ENCODE measurements around the gene DNMT3L.
"Not testable (repeated sequence)": the region's sequence is repeated elsewhere in the genome, so short reads cannot be mapped to it uniquely, and the experiment has no call there.

DNMT3L gene

GRCh38 chr21:44241281-44241680 is 20.4 kb downstream of the DNMT3L start:
- not testable (repeated sequence) for DNase-seq

GRCh38 chr21:44240842-44241241 is 20.9 kb downstream of the DNMT3L start, which contains the start of gene ICOSLG:
ICOSLG (minus strand) TSS chr21:44240943; CDS start chr21:44240817, 126 bp downstream.
- not testable (repeated sequence) for DNase-seq

- not testable (repeated sequence) for DNase-seq
Observed at GRCh38 chr21:44240353-44240752, 21.3 kb downstream of the DNMT3L start.

GRCh38 chr21:44229561-44229960 is 32.1 kb downstream of the DNMT3L start:
- DNase-seq = not testable (repeated sequence)

- DNase-seq = not testable (repeated sequence)
Observed at GRCh38 chr21:44228109-44228508, 33.6 kb downstream of the DNMT3L start.

- DNase-seq = not testable (repeated sequence)
Observed at GRCh38 chr21:44227614-44228013, 34.1 kb downstream of the DNMT3L start.

- not testable (repeated sequence) for DNase-seq
Observed at GRCh38 chr21:44225605-44226004, 36.1 kb downstream of the DNMT3L start.

GRCh38 chr21:44223334-44223733 is 38.4 kb downstream of the DNMT3L start:
- DNase-seq = not testable (repeated sequence)

- not testable (repeated sequence) for DNase-seq
Observed at GRCh38 chr21:44220674-44221073, 41.0 kb downstream of the DNMT3L start.

GRCh38 chr21:44218461-44218860 is 43.2 kb downstream of the DNMT3L start:
- not testable (repeated sequence) for DNase-seq

- not testable (repeated sequence) for DNase-seq
Observed at GRCh38 chr21:44211978-44212377, 49.7 kb downstream of the DNMT3L start.

GRCh38 chr21:44211574-44211973 is 50.1 kb downstream of the DNMT3L start:
- DNase-seq = not testable (repeated sequence)

GRCh38 chr21:44207860-44208646 is 53.6 kb downstream of the DNMT3L start:
- not testable (repeated sequence) for DNase-seq

GRCh38 chr21:44206698-44207676 is 54.7 kb downstream of the DNMT3L start:
- not testable (repeated sequence) for DNase-seq

- not testable (repeated sequence) for DNase-seq
Observed at GRCh38 chr21:44206187-44206586, 55.5 kb downstream of the DNMT3L start.

- not testable (repeated sequence) for DNase-seq
Observed at GRCh38 chr21:44202590-44203299, 59.0 kb downstream of the DNMT3L start.

GRCh38 chr21:44199997-44200396 is 61.7 kb downstream of the DNMT3L start:
- DNase-seq = not testable (repeated sequence)

GRCh38 chr21:44199448-44199847 is 62.2 kb downstream of the DNMT3L start:
- DNase-seq = no peak

GRCh38 chr21:44197156-44197516 is 64.6 kb downstream of the DNMT3L start:
- not testable (repeated sequence) for DNase-seq
